Gastroesophageal sphincter (tissue), 4 donors: ENCODE data around the gene LTBP1. TPM values are rescaled to one million over a fixed set of nuclear protein-coding genes. Genes with fewer than 3 reads are reported as not detected.

Experiments
- ATAC-seq: fragments of 150-250 bp; one replicate; pipeline ENCODE4 v1.9.1; 2016; ENCODE audit warnings: mild to moderate bottlenecking, moderate library complexity
- H3K27ac ChIP-seq, 4 donors: fragments of 200-600 bp; sonication (generic) in 3 of 4; 1 replicate in 3 of 4; 2 replicates in 1 of 4; pipeline ENCODE4 v1.5.1; 2016 to 2019
- H3K27me3 ChIP-seq: fragments of 200-600 bp; sonication (generic); one replicate; pipeline ENCODE4 v1.5.1; 2019
- H3K36me3 ChIP-seq, 2 donors: fragments of 200-600 bp; sonication (generic); one replicate each; pipeline ENCODE4 v1.5.1; 2019; ENCODE audit warnings: control low read depth in 1 of 2
- H3K4me1 ChIP-seq, 3 donors: fragments of 200-600 bp; sonication (generic); 1 replicate in 2 of 3; 2 replicates in 1 of 3; pipeline ENCODE4 v1.5.1; 2016 to 2019; ENCODE audit warnings: control low read depth in 2 of 3
- H3K4me3 ChIP-seq, 2 donors: fragments of 200-600 bp; sonication (generic); one replicate each; pipeline ENCODE4 v1.5.1; 2019; ENCODE audit warnings: mild to moderate bottlenecking in 1 of 2, moderate library complexity in 1 of 2
- H3K9me3 ChIP-seq, 3 donors: fragments of 200-600 bp; sonication (generic); one replicate each; pipeline ENCODE4 v1.5.1; 2017 to 2019; ENCODE audit warnings: control low read depth in 2 of 3
- CTCF ChIP-seq, 4 experiments: fragments of 200-600 bp in 2 of 4; fragments of 450-650 bp in 2 of 4; sonication (generic) in 1 of 4; IDR thresholded peaks; one replicate each; pipeline ENCODE4 v1.5.1; 2017 to 2019; ENCODE audit warnings: antibody characterized with exemption in 4 of 4, mild to moderate bottlenecking in 2 of 4, moderate library complexity in 2 of 4
- EP300 ChIP-seq: sonication (generic); formaldehyde crosslinking; IDR thresholded peaks from one replicate; pipeline ENCODE4 v1.6.1; 2017; ENCODE audit warnings: antibody characterized with exemption, mild to moderate bottlenecking
- POLR2A ChIP-seq, 2 donors: fragments of 450-650 bp; IDR thresholded peaks; one replicate each; pipeline ENCODE4 v1.6.1; 2017; ENCODE audit warnings: antibody characterized with exemption in 2 of 2, mild to moderate bottlenecking in 2 of 2, moderate library complexity in 1 of 2
- POLR2AphosphoS5 ChIP-seq: sonication (generic); formaldehyde crosslinking; IDR thresholded peaks from one replicate; pipeline ENCODE4 v1.6.1; 2017; ENCODE audit warnings: antibody characterized with exemption
- WGBS, 2 donors: methylation state at CpG; one replicate each; pipeline ENCODE4 v1.1.5; 2018; ENCODE audit warnings: low coverage in 1 of 2; 5-methylcytosine and 5-hydroxymethylcytosine counted together
- total RNA-seq, 4 donors: library from RNA; depleted of rRNA; stranded (reverse); fragments of >200 nt; gene quantifications; one replicate each; pipeline ENCODE4 v1.1.0, GENCODE V29; 2016

The LTBP1 gene
- total RNA-seq, 4 donors from 2014 or later = 238 to 493 (median 378) TPM

GRCh38 chr2:33321876-33322483 lies 375.2 kb downstream of the LTBP1 start:
- peak overlapping the region; percentile 49 to 80 (median 67) for H3K27ac ChIP-seq
- WGBS, 2 donors = 4 to 7% methylated on average over 3 of the region's 3 CpGs
- TF ChIP-seq POLR2AphosphoS5 (peak; percentile 75), EP300 (no peak), POLR2A (IDR thresholded peaks at IDR 0.05) (no peak)
- peaks cover 11 to 90% (median 27%) of the 10 kb centered on the region in 3 donors for H3K4me1 ChIP-seq
- H3K9me3 ChIP-seq = no peaks in the 10 kb centered on the region
- H3K4me3 ChIP-seq = no peak overlapping the region
- ATAC-seq = peak; percentile 59
- H3K27me3 ChIP-seq = no peaks in the 10 kb centered on the region
- peaks cover 0 to 10% of the 10 kb centered on the region in 2 donors for H3K36me3 ChIP-seq

- no peaks in the 10 kb centered on the region for H3K9me3 ChIP-seq
- no peaks in the 10 kb centered on the region for H3K27me3 ChIP-seq
- peak overlapping the region; percentile 27 to 80 (median 67) for H3K27ac ChIP-seq
- H3K4me3 ChIP-seq = no peak overlapping the region
- no peak for TF ChIP-seq POLR2AphosphoS5
- TF ChIP-seq POLR2A (IDR thresholded peaks at IDR 0.05) = no peak
- TF ChIP-seq CTCF (IDR thresholded peaks at IDR 0.05) = no peak
- TF ChIP-seq EP300 = no peak
- ATAC-seq = no peak
- peaks cover 0 to 10% of the 10 kb centered on the region in 2 donors for H3K36me3 ChIP-seq
- H3K4me1 ChIP-seq = peaks cover 11 to 84% (median 25%) of the 10 kb centered on the region in 3 donors
- 31 to 71% methylated on average over 5 to 6 of the region's 6 CpGs for WGBS, 2 donors
These were observed 375.9 kb downstream of the LTBP1 start for GRCh38 chr2:33322612-33323011.

- peaks cover 11 to 75% (median 25%) of the 10 kb centered on the region in 3 donors for H3K4me1 ChIP-seq
These were observed 377.2 kb downstream of the LTBP1 start for GRCh38 chr2:33323957-33324356.

GRCh38 chr2:33326100-33326499 lies 379.3 kb downstream of the LTBP1 start:
- Histone ChIP-seq H3K9me3 (no peaks in the 10 kb centered on the region), H3K36me3 (peaks cover 0 to 5% of the 10 kb centered on the region in 2 donors), H3K4me1 (peaks cover 11 to 54% (median 19%) of the 10 kb centered on the region in 3 donors), H3K27ac (peak overlapping the region in 3 of 4 donors; percentile 24 to 67 (median 67)), H3K4me3 (no peak overlapping the region), H3K27me3 (no peaks in the 10 kb centered on the region)
- no peak for ATAC-seq
- no peak for TF ChIP-seq POLR2A (IDR thresholded peaks at IDR 0.05)
- TF ChIP-seq CTCF (IDR thresholded peaks at IDR 0.05) = no peak
- TF ChIP-seq POLR2AphosphoS5 = no peak
- TF ChIP-seq EP300 = no peak
- 57 to 76% methylated on average over 4 of the region's 4 CpGs for WGBS, 2 donors

More at GRCh38 chr2:33323957-33324356, 377.2 kb downstream of the LTBP1 start:
- Histone ChIP-seq H3K9me3 (no peaks in the 10 kb centered on the region), H3K27me3 (no peaks in the 10 kb centered on the region), H3K27ac (peak overlapping the region; percentile 27 to 80 (median 67)), H3K36me3 (peaks cover 0 to 12% of the 10 kb centered on the region in 2 donors), H3K4me3 (no peak overlapping the region)
- ATAC-seq = no peak
- 70 to 88% methylated on average over 2 of the region's 2 CpGs for WGBS, 2 donors
- no peak for TF ChIP-seq CTCF (IDR thresholded peaks at IDR 0.05)
- TF ChIP-seq EP300 = no peak
- no peak for TF ChIP-seq POLR2AphosphoS5
- TF ChIP-seq POLR2A (IDR thresholded peaks at IDR 0.05) = no peak

GRCh38 chr2:33333433-33333832 lies 386.7 kb downstream of the LTBP1 start:
- Histone ChIP-seq H3K27me3 (no peaks in the 10 kb centered on the region), H3K4me1 (no peaks in the 10 kb centered on the region), H3K9me3 (no peaks in the 10 kb centered on the region), H3K27ac (no peak overlapping the region), H3K4me3 (no peak overlapping the region), H3K36me3 (peaks cover 0 to 7% of the 10 kb centered on the region in 2 donors)
- ATAC-seq = no peak
- TF ChIP-seq POLR2A (IDR thresholded peaks at IDR 0.05) (no peak), POLR2AphosphoS5 (no peak), CTCF (IDR thresholded peaks at IDR 0.05) (no peak), EP300 (no peak)
- WGBS, 2 donors = 78 to 92% methylated on average over 3 of the region's 3 CpGs
